ENCODE results near the gene GATB. TPM values are rescaled to one million over a fixed set of nuclear protein-coding genes. Genes with fewer than 3 reads are reported as not detected.

The GATB gene
- total RNA-seq, 1 donor from 2014 or later = 24.5 TPM

DNA sequence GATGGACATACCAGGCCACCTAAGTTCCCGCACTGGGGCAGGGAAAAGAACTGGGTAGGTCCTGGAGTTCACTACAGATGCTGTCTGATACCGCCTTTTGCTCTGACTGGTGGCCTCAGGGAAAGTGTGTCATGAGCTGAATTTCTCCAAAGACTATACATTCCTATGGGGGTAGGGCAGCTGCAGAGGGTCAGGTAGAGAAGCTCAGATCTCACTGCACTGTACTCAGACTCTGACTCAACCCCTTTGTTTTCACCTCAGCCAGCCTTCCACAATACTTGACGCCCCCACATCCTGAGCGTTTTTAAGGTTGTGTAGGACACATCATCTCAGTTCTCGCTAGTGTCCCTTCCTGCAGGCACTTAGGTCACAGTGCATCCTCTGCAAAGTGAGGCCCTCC, 7.8 kb downstream of the GATB start:
- no peak for DNase-seq
- TF ChIP-seq, protein P1, sequence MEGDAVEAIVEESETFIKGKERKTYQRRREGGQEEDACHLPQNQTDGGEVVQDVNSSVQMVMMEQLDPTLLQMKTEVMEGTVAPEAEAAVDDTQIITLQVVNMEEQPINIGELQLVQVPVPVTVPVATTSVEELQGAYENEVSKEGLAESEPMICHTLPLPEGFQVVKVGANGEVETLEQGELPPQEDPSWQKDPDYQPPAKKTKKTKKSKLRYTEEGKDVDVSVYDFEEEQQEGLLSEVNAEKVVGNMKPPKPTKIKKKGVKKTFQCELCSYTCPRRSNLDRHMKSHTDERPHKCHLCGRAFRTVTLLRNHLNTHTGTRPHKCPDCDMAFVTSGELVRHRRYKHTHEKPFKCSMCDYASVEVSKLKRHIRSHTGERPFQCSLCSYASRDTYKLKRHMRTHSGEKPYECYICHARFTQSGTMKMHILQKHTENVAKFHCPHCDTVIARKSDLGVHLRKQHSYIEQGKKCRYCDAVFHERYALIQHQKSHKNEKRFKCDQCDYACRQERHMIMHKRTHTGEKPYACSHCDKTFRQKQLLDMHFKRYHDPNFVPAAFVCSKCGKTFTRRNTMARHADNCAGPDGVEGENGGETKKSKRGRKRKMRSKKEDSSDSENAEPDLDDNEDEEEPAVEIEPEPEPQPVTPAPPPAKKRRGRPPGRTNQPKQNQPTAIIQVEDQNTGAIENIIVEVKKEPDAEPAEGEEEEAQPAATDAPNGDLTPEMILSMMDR (IDR thresholded peaks at IDR 0.05; ENCODE audit: partially characterized antibody, unreplicated experiment) = no peak
- H3K4me3 Mint-ChIP-seq (ENCODE audit: unreplicated experiment) = no peak overlapping the region
- H3K27ac Mint-ChIP-seq (ENCODE audit: unreplicated experiment) = no peak overlapping the region
- no peaks in the 10 kb centered on the region for H3K4me1 Mint-ChIP-seq (ENCODE audit: low read depth, unreplicated experiment)
- H3K27me3 Mint-ChIP-seq (ENCODE audit: unreplicated experiment) = no peaks in the 10 kb centered on the region
- no peaks in the 10 kb centered on the region for H3K36me3 Mint-ChIP-seq (ENCODE audit: unreplicated experiment)
- no peaks in the 10 kb centered on the region for H3K9me3 Mint-ChIP-seq (ENCODE audit: unreplicated experiment)

DNA sequence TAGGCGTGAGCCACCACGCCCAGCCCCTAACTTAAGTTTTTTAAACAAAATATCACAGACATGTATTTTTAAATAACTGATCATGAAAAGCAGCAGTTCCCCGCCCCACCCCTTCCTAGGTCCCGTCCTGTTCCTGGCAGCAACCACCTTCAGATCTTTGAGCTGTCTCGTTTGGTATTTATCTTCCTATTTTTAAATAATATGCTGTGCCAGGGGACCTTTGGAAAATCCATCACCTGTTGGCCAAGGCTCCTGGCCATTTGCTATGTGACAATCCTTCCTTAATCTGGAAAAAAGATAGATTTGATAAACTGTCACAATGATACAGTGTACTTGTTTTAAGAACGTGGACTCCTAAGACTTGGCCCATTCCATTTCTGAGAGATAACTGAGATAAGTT, 10.7 kb downstream of the GATB start:
- Mint-ChIP-seq H3K4me3 (ENCODE audit: unreplicated experiment) (no peak overlapping the region), H3K36me3 (ENCODE audit: unreplicated experiment) (no peaks in the 10 kb centered on the region)

DNA sequence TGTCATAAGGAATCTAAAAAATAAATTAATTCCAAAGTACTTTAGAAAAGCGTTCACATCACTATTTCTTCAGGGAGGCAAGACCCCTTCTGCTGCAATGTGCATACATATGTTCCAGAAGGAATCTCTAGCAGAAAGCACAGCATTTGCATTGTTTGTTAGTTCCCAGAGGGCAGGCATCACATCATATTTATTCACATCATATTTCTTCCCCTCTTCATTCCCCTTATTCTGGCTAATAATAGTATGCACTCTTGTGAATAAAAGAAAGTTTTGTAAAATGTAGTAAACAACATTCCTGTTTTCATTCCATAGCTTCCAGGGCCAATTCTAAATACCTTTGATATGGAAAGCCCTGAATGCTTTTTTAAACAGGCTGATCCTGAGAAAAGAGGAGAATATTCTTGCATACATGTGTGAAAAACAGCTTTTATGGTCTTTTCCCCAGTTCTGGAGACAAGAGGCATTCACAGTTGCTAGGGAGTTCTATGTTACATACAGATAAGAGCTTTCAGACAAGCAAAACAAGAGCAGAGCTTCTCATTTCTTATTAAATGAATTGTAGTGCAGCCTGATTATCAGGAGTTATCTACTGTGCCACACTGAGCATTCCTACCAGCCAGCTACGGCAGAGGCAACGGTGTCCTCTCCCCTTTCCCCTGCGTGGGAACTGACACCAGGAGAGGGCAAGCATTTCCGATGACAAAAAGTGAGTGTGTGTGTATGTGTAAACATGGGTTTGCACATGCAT, 15.2 kb downstream of the GATB start:
- Mint-ChIP-seq H3K27ac (ENCODE audit: unreplicated experiment) (peak overlapping the region; percentile 75), H3K4me1 (ENCODE audit: low read depth, unreplicated experiment) (peaks cover 39% of the 10 kb centered on the region), H3K9me3 (ENCODE audit: unreplicated experiment) (peaks cover 4% of the 10 kb centered on the region), H3K36me3 (ENCODE audit: unreplicated experiment) (no peaks in the 10 kb centered on the region), H3K27me3 (ENCODE audit: unreplicated experiment) (peaks cover 5% of the 10 kb centered on the region), H3K4me3 (ENCODE audit: unreplicated experiment) (no peak overlapping the region)
- DNase-seq = no peak
- TF ChIP-seq, protein P1 (IDR thresholded peaks at IDR 0.05; ENCODE audit: partially characterized antibody, unreplicated experiment) = no peak

More for the DNA sequence above, 10.7 kb downstream of the GATB start:
- Mint-ChIP-seq H3K9me3 (ENCODE audit: unreplicated experiment) (peaks cover 4% of the 10 kb centered on the region), H3K27me3 (ENCODE audit: unreplicated experiment) (peaks cover 4% of the 10 kb centered on the region), H3K27ac (ENCODE audit: unreplicated experiment) (no peak overlapping the region), H3K4me1 (ENCODE audit: low read depth, unreplicated experiment) (peaks cover 18% of the 10 kb centered on the region)
- DNase-seq = no peak
- TF ChIP-seq, protein P1 (IDR thresholded peaks at IDR 0.05; ENCODE audit: partially characterized antibody, unreplicated experiment) = no peak

DNA sequence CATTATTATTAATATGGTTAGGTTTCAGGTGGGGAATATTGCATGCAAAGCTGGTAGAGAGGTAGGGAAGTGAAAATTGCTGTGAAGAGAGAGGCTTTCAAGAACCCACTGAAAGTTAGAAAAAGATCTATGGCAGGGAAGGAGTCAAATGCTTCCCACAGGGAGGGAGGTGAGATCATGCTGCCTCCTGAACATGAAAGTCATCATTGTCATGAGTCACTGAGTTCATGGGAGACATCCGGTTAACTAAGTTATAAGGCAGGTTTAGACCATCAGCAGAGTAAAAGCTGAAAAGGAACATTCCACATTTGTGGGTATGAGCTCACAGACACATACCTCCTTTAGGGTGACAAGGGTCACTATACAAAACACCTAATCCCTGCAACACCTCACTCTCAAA, 16.2 kb downstream of the GATB start:
- TF ChIP-seq, protein P1 (IDR thresholded peaks at IDR 0.05; ENCODE audit: partially characterized antibody, unreplicated experiment) = no peak
- no peak for DNase-seq
- Mint-ChIP-seq H3K27ac (ENCODE audit: unreplicated experiment) (peak overlapping the region; percentile 75), H3K27me3 (ENCODE audit: unreplicated experiment) (peaks cover 5% of the 10 kb centered on the region), H3K4me3 (ENCODE audit: unreplicated experiment) (no peak overlapping the region), H3K9me3 (ENCODE audit: unreplicated experiment) (peaks cover 5% of the 10 kb centered on the region), H3K4me1 (ENCODE audit: low read depth, unreplicated experiment) (peaks cover 39% of the 10 kb centered on the region), H3K36me3 (ENCODE audit: unreplicated experiment) (no peaks in the 10 kb centered on the region)

DNA sequence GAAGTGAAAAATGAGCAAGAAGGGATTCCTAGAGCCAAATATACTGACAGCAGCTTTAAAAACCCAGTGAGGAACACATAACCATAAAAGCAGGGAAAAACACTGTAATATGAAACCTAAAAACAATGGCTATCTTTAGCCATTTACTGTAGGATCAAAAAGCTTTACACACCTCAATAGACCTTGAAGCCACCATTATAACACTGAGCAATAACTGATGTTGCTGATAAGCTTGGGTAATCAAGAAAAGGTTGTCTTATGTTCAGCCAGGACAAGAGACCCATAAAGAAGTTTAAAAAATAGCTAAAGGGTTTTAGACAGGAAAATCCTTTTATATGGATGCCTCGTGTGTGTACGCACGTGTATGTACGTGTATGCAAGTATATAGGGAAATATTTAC, 16.9 kb downstream of the GATB start:
- Mint-ChIP-seq H3K27ac (ENCODE audit: unreplicated experiment) (peak overlapping the region; percentile 52), H3K9me3 (ENCODE audit: unreplicated experiment) (peaks cover 5% of the 10 kb centered on the region), H3K36me3 (ENCODE audit: unreplicated experiment) (no peaks in the 10 kb centered on the region), H3K4me1 (ENCODE audit: low read depth, unreplicated experiment) (peaks cover 39% of the 10 kb centered on the region), H3K27me3 (ENCODE audit: unreplicated experiment) (peaks cover 5% of the 10 kb centered on the region), H3K4me3 (ENCODE audit: unreplicated experiment) (no peak overlapping the region)
- no peak for DNase-seq
- TF ChIP-seq, protein P1 (IDR thresholded peaks at IDR 0.05; ENCODE audit: partially characterized antibody, unreplicated experiment) = no peak

Data from glutamatergic neuron (in vitro differentiated cells).